ENCODE results near the gene RC3H2. TPM values are rescaled to one million over a fixed set of nuclear protein-coding genes. Genes with fewer than 3 reads are reported as not detected.

Gene RC3H2
- total and polyA plus RNA-seq, 2 of the 13 experiments (the other 11 are each of a cell fraction or from before 2014, with no cell fraction given) = 21.0 to 36.4 TPM

DNA sequence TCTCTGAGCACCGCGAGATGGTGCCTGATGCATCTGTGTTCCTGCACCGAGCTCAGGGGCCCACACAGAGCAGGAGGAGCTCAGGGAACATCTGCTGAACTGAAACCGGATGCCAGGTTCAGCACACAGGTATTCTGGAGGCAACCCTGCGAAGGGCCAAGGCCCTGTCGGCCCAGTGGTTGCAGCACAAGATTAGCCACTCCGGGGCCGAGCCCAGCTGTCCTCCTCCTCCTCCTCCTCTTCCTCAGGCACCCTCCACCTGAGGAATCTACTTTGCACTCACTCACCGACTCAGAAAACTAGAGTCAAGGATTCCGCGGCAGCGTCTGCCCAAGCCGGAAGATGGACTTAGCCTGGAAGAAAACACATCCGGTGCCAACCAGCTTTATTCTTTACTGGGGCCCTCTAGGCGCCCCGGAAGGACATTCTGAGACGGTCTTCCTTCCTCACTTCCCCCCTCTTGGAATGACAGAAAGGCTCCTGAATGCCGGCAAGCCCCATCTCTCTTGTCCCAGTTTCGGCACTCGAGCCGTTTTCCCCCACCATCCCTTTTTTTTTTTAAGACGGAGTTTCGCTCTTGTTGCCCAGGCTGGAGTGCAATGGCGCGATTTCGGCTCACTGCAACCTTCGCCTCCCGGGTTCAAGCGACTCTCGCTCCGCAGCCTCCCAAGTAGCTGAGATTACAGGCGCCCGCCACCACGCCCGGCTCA is 8.0 kb upstream of the RC3H2 start, which contains the start of gene ZBTB6 (continued):
- TF ChIP-seq ZNF318 (CRISPR knock-in tag; IDR thresholded peaks at IDR 0.05) (no peak), IKZF4 (CRISPR knock-in tag; IDR thresholded peaks at IDR 0.05; ENCODE audit: borderline replicate concordance, low read depth, not compliant biosample characterization) (no peak), FLYWCH1 (CRISPR knock-in tag; IDR thresholded peaks at IDR 0.05) (no peak), HHEX (CRISPR knock-in tag; IDR thresholded peaks at IDR 0.05) (no peak), AKAP8 (CRISPR knock-in tag; IDR thresholded peaks at IDR 0.05) (peak; percentile 77; the same call in 1 of the 2 replicates), ZNF724P (CRISPR knock-in tag; IDR thresholded peaks at IDR 0.05; ENCODE audit: borderline replicate concordance) (no peak), MLX (CRISPR knock-in tag; IDR thresholded peaks at IDR 0.05) (0 out of 2 replicates have a peak, but pooled peaks have one; percentile 11), BCLAF1 (IDR thresholded peaks at IDR 0.05) (no peak), FOXJ3 (CRISPR knock-in tag; IDR thresholded peaks at IDR 0.05; ENCODE audit: borderline replicate concordance) (0 out of 2 replicates have a peak, but pooled peaks have one; percentile 30), ARID2 (CRISPR knock-in tag; IDR thresholded peaks at IDR 0.05; ENCODE audit: borderline replicate concordance) (no peak)
- TF ChIP-seq, protein P1, sequence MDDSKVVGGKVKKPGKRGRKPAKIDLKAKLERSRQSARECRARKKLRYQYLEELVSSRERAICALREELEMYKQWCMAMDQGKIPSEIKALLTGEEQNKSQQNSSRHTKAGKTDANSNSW (CRISPR knock-in tag; IDR thresholded peaks at IDR 0.05; ENCODE audit: borderline replicate concordance) = no peak
- TF ChIP-seq, protein P2, sequence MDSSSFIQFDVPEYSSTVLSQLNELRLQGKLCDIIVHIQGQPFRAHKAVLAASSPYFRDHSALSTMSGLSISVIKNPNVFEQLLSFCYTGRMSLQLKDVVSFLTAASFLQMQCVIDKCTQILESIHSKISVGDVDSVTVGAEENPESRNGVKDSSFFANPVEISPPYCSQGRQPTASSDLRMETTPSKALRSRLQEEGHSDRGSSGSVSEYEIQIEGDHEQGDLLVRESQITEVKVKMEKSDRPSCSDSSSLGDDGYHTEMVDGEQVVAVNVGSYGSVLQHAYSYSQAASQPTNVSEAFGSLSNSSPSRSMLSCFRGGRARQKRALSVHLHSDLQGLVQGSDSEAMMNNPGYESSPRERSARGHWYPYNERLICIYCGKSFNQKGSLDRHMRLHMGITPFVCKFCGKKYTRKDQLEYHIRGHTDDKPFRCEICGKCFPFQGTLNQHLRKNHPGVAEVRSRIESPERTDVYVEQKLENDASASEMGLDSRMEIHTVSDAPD (CRISPR knock-in tag; IDR thresholded peaks at IDR 0.05) = no peak
- TF ChIP-seq, protein P3, sequence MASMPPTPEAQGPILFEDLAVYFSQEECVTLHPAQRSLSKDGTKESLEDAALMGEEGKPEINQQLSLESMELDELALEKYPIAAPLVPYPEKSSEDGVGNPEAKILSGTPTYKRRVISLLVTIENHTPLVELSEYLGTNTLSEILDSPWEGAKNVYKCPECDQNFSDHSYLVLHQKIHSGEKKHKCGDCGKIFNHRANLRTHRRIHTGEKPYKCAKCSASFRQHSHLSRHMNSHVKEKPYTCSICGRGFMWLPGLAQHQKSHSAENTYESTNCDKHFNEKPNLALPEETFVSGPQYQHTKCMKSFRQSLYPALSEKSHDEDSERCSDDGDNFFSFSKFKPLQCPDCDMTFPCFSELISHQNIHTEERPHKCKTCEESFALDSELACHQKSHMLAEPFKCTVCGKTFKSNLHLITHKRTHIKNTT (CRISPR knock-in tag; IDR thresholded peaks at IDR 0.05) = no peak
